Activated CD8-positive, alpha-beta memory T cell treated with anti-CD3 and anti-CD28 coated beads, Interleukin-2, amount 50 U/mL, for 24 hours (primary cell): ENCODE data around the gene TENM4.

Experiments
- DNase-seq: peaks from one replicate; pipeline ENCODE4 v3.0.0-alpha.2; 2020; ENCODE audit errors: extremely low read depth

Gene TENM4

GRCh38 chr11:78659326-78660270 lies 781.2 kb downstream of the TENM4 start:
- DNase-seq: no peak

- DNase-seq: no peak
These were observed 782.6 kb downstream of the TENM4 start for GRCh38 chr11:78657968-78658839.

- DNase-seq: no peak
These were observed 783.4 kb downstream of the TENM4 start for GRCh38 chr11:78657441-78657840.

GRCh38 chr11:78656984-78657383 lies 783.8 kb downstream of the TENM4 start:
- no peak for DNase-seq

GRCh38 chr11:78656327-78656726 lies 784.5 kb downstream of the TENM4 start:
- DNase-seq: no peak

GRCh38 chr11:78655561-78655960 lies 785.3 kb downstream of the TENM4 start:
- no peak for DNase-seq

GRCh38 chr11:78654866-78655265 lies 786.0 kb downstream of the TENM4 start:
- no peak for DNase-seq

- DNase-seq: no peak
These were observed 786.8 kb downstream of the TENM4 start for GRCh38 chr11:78654071-78654470.

GRCh38 chr11:78653294-78653909 lies 787.4 kb downstream of the TENM4 start:
- DNase-seq: no peak

- no peak for DNase-seq
These were observed 788.0 kb downstream of the TENM4 start for GRCh38 chr11:78652843-78653239.

GRCh38 chr11:78651923-78652842 lies 788.6 kb downstream of the TENM4 start:
- no peak for DNase-seq

- DNase-seq: no peak
These were observed 789.6 kb downstream of the TENM4 start for GRCh38 chr11:78651136-78651775.

- DNase-seq: no peak
These were observed 791.2 kb downstream of the TENM4 start for GRCh38 chr11:78649361-78650215.

- DNase-seq: no peak
These were observed 792.6 kb downstream of the TENM4 start for GRCh38 chr11:78647986-78648875.

GRCh38 chr11:78647266-78647915 lies 793.4 kb downstream of the TENM4 start:
- DNase-seq: no peak

- DNase-seq: no peak
These were observed 794.2 kb downstream of the TENM4 start for GRCh38 chr11:78646564-78647185.
